ENCODE results near the gene TACC3. TPM values are rescaled to one million over a fixed set of nuclear protein-coding genes. Genes with fewer than 3 reads are reported as not detected.
A peak's percentile ranks its signal among the peaks of the same experiment; 100 is the strongest.

Gene TACC3
- total RNA-seq, 1 donor from 2014 or later = 15.9 TPM

GRCh38 chr4:1676605-1677525, 44.5 kb upstream of the TACC3 start:
- DNase-seq (ENCODE audit: low spot score) = no peak
- TF ChIP-seq, protein P1, sequence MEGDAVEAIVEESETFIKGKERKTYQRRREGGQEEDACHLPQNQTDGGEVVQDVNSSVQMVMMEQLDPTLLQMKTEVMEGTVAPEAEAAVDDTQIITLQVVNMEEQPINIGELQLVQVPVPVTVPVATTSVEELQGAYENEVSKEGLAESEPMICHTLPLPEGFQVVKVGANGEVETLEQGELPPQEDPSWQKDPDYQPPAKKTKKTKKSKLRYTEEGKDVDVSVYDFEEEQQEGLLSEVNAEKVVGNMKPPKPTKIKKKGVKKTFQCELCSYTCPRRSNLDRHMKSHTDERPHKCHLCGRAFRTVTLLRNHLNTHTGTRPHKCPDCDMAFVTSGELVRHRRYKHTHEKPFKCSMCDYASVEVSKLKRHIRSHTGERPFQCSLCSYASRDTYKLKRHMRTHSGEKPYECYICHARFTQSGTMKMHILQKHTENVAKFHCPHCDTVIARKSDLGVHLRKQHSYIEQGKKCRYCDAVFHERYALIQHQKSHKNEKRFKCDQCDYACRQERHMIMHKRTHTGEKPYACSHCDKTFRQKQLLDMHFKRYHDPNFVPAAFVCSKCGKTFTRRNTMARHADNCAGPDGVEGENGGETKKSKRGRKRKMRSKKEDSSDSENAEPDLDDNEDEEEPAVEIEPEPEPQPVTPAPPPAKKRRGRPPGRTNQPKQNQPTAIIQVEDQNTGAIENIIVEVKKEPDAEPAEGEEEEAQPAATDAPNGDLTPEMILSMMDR (IDR thresholded peaks at IDR 0.05) = no peak
- no peaks in the 10 kb centered on the region for H3K9me3 Mint-ChIP-seq (ENCODE audit: low read depth)
- H3K36me3 Mint-ChIP-seq (ENCODE audit: low read depth) = peaks cover 2% of the 10 kb centered on the region
- no peak overlapping the region for H3K27ac Mint-ChIP-seq (ENCODE audit: unreplicated experiment)
- H3K4me3 Mint-ChIP-seq (ENCODE audit: unreplicated experiment) = no peak overlapping the region
- H3K4me1 Mint-ChIP-seq (ENCODE audit: low read depth) = no peaks in the 10 kb centered on the region
- H3K27me3 Mint-ChIP-seq (ENCODE audit: low read depth) = no peaks in the 10 kb centered on the region

DNA sequence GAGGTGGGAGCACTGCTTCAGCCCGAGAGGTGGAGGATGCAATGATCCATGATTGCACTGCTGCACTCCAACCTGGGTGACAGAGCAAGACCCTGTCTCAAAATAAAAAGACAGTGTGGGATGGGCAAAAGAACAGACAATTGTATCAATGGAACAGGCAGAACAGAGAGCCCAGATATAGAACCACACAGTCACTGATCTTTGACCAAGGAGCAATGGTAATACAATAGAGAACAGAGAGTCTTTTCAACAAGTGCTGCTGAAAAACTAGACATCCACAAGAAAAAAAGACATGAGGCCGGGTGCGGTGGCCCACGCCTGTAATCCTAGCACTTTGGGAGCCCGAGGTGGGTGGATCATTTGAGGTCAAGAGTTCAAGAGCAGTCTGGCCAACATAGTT, 43.1 kb upstream of the TACC3 start:
- Mint-ChIP-seq H3K4me1 (ENCODE audit: low read depth) (peaks cover 9% of the 10 kb centered on the region), H3K27me3 (ENCODE audit: low read depth) (no peaks in the 10 kb centered on the region), H3K4me3 (ENCODE audit: unreplicated experiment) (no peak overlapping the region), H3K9me3 (ENCODE audit: low read depth) (no peaks in the 10 kb centered on the region), H3K27ac (ENCODE audit: unreplicated experiment) (no peak overlapping the region), H3K36me3 (ENCODE audit: low read depth) (no peaks in the 10 kb centered on the region)
- no peak for DNase-seq (ENCODE audit: low spot score)
- TF ChIP-seq, protein P1 (IDR thresholded peaks at IDR 0.05) = no peak

GRCh38 chr4:1682860-1683259, 38.5 kb upstream of the TACC3 start:
- no peak for DNase-seq (ENCODE audit: low spot score)
- peaks cover 12% of the 10 kb centered on the region for H3K4me1 Mint-ChIP-seq (ENCODE audit: low read depth)
- H3K4me3 Mint-ChIP-seq (ENCODE audit: unreplicated experiment) = peak overlapping the region; percentile 85
- no peaks in the 10 kb centered on the region for H3K27me3 Mint-ChIP-seq (ENCODE audit: low read depth)
- H3K9me3 Mint-ChIP-seq (ENCODE audit: low read depth) = no peaks in the 10 kb centered on the region
- TF ChIP-seq, protein P1 (IDR thresholded peaks at IDR 0.05) = no peak
- peak overlapping the region; percentile 96 for H3K27ac Mint-ChIP-seq (ENCODE audit: unreplicated experiment)
- H3K36me3 Mint-ChIP-seq (ENCODE audit: low read depth) = no peaks in the 10 kb centered on the region

DNA sequence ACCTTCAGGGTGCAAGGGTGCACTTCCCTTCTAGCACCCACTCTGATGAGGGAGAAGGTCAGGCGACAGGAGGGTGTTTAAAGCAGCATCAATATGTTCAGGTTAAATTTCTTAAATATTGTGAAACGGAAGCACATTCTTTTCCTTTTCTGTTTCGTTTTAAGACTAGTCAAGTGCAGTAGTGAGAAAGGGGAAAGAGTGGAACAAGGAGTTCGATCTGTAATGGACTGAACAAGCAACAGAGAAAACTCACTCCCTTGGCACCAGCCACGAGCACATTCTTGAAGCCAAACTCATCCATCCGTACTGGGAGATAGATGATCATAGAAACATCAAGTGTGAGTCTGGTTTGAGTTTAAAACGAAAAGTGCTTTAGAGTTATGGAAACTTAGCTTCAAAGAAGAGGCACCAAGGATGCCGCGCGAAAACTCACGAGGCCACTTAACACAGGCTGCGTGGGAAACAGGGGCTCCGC, 38.0 kb upstream of the TACC3 start:
- TF ChIP-seq, protein P1 (IDR thresholded peaks at IDR 0.05) = no peak
- Mint-ChIP-seq H3K4me1 (ENCODE audit: low read depth) (peaks cover 12% of the 10 kb centered on the region), H3K27ac (ENCODE audit: unreplicated experiment) (peak overlapping the region; percentile 96), H3K9me3 (ENCODE audit: low read depth) (no peaks in the 10 kb centered on the region), H3K36me3 (ENCODE audit: low read depth) (no peaks in the 10 kb centered on the region), H3K4me3 (ENCODE audit: unreplicated experiment) (peak overlapping the region; percentile 85), H3K27me3 (ENCODE audit: low read depth) (no peaks in the 10 kb centered on the region)
- no peak for DNase-seq (ENCODE audit: low spot score)

- Mint-ChIP-seq H3K4me3 (ENCODE audit: unreplicated experiment) (peak within 1 kb of the TSS; percentile 85), H3K9me3 (ENCODE audit: low read depth) (no peaks in the 10 kb centered on the region), H3K4me1 (ENCODE audit: low read depth) (peaks cover 12% of the 10 kb centered on the region), H3K36me3 (ENCODE audit: low read depth) (no peaks in the 10 kb centered on the region), H3K27me3 (ENCODE audit: low read depth) (no peaks in the 10 kb centered on the region), H3K27ac (ENCODE audit: unreplicated experiment) (peak within 1 kb of the TSS; percentile 96)
- peak; percentile 87 for DNase-seq (ENCODE audit: low spot score)
- TF ChIP-seq, protein P1 (IDR thresholded peaks at IDR 0.05) = peak; percentile 23
Measured at GRCh38 chr4:1683736-1684505, 37.4 kb upstream of the TACC3 start, which contains the start of gene FAM53A. Gene FAM53A (minus strand): TSS chr4:1684313. CDS start chr4:1668741, 15,572 bp downstream.
